ENCODE data around the gene ITPA.

GRCh38 chr20:3240776-3241363, 31.6 kb downstream of the ITPA start:
- TF ChIP-seq EZH2 (IDR thresholded peaks at IDR 0.05; ENCODE audit: low read depth) (no peak), CTCF (conservative IDR thresholded peaks at IDR 0.05) (no peak)

Data from PC-9 (cell line).